Germinal center (tissue), 1 donor: Measurements from ENCODE around the gene MALL.
"Not testable (repeated sequence)": the region's sequence is repeated elsewhere in the genome, so short reads cannot be mapped to it uniquely, and the experiment has no call there.

Source experiments
- DNase-seq: peaks from one replicate; pipeline ENCODE4 v3.0.0; 2012; ENCODE audit warnings: mixed read lengths, low spot score

The MALL gene

DNA sequence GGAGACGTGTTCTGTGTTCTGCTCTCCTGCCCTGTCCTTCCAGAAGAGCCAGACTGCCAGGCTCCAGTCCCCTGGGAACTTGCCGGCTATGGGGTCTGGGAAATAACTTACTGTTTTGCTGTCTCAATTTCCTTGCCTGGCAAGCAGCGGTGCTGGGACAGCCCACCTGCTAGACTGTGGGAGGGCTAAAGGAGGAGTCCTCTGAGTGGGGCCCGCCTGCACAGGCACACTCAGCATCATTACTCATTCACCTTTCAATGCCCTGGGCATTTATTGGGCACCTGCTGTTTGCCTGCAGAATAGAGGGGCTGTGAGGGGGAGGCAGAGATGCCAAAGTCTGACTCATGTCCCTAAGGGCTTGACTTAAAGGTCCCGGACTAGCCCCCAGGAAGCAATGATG, 65.4 kb downstream of the MALL start:
- not testable (repeated sequence) for DNase-seq

DNA sequence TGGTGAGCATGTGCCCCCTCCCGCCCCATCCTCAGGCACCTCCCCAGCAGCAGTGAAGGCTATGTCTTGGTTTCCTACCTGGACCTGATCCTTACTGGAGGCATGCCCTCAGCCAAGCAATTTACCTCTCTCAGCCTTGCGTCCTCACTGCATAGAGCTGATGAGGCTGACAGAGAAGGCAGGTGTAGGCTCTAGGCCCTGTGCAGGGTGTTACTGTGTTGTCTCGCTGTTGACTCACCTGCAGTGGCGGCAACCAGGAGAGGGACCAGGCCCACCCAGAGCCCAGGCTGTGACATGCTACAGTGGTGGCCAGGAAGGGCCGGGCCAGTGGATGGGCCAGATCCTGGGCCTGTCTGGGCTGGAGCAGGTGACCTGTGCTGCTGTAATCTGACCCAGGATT, 65.9 kb downstream of the MALL start:
- not testable (repeated sequence) for DNase-seq

DNA sequence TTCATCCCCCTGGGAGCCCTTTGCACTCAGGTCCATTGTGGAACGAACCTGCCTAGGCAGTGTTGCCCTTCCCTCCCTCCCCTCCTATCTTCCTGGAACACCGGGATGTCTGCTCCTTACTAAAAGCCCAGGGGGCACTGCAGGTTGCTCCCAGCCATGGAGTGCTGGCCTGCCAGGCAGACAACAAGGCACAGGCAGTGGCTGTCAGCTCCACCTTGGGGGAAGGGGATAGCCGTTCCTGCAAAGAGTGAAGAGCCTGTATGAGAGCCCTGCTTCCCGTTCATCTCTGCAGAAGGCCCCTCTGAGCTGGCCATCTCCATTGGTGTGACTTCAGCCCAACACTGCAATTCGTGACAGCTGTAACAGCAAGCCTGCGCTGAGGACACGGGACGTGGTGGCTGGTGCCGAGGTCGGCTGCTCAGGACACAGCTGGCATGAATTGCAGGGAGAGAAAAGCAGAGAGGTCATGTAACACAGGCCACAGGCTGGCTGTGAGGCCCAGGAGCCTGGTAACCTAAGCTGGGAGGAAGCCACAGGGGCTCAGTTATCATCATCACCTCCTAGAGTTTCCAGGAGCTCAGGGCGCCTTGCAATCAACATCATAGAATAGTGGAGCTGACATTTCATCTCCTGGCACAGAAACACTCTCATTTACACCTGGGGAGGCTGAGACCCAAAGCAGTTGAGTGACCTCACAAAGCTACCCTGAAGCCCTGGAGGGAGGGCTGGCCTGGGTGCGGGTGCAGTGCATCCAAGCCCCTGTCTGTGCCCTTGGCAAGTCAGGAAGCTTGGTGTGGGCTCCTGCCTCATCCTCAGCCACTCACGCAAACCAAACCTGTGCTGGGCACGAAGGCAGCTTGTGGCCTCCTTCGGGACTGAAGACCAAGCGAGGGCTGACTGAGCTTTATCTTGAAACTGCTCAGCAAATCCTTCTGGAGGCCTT, 67.1 kb downstream of the MALL start:
- DNase-seq: not testable (repeated sequence)

DNA sequence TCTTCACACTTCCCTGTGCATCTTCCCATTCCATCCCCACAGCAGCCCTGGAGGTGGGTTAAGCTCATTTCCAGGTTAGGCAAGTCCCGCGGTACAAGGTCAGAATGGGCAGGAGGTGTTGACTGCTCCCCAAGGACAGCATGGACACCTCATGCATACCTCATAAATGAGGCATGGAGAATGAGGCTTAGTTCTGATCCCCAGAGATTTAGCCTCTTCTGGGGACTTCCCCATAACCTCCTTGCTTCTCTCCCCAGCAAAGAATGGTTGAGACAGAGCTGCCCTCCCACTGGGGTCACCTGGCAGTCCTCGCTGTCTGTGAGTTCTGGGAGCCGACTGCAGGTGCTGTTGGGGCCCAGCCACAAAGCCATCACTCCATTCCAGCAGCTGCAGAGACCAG, 68.4 kb downstream of the MALL start:
- not testable (repeated sequence) for DNase-seq

DNA sequence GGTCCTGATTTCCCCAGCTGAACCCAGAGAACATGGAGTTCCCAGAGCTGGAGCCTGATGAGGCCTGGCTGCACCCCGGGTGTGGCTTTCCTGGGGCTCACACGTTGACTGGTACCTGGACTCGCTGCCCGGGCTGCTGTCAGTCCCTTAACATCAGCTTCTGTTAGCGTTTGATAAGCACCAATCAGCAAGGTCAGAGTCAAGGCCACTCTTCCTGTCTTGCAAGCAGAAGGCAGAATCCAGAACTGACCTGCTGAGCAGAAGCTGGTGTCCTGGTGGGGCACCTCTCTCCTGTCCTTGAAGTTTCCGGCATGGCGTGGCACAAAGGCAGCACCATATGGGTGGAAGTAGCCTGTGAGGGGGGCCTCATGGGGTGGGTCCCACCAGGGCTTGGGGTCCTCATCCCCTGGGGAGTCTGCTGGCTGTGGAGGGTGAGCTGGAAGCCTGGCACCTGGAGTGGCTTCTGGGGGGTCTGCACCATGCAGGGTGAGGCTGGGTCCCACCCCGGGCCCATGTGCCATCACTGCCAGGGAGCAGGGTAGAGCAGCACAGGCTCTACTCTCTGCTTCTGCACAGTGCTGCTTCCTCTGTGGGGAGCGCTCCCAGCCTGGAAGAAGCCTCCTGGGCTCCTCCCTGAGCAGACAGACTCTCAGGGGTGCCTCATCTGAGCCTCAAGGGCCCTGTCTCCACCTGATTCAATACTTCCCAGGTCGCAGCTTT, 73.5 kb downstream of the MALL start:
- DNase-seq: not testable (repeated sequence)

DNA sequence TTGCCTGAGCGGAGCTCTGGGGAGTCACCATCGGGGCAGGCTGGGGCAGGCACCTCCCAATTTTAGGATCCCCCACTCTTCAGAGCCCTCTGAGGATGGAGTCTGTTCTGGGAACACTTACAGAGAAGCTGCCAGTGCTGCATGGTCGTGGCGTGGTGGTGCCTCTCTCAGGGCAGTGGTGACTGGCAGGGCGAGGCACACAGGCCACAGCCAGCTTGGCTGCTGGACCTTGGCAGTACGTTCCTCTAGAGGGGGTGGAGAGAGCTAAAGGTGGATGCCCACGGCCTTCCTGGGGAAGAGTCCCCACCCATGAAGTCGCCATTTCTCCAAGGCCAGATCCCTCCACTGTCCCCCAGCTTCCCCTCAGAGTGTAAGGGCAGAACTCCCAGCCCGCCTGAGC, 78.3 kb downstream of the MALL start:
- not testable (repeated sequence) for DNase-seq

DNA sequence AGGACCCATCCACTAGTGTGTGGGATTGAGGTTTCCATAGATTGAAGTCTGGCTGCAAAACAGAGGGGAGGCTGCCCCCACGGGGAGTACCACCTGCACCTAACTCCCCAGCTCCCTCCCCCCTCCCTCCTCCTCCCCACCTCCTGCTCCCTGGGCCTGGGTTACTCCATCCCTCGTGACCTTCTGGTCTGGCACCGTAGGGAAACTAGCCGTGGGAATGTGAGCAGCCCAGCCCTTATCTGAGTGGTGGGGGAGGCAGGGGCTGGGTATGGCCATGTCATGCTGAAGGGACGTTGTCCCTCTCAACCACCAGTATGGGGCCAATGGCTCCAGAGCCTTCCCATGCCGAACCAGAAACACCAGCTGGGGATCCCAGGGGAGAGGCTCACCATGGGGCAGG, 80.2 kb downstream of the MALL start:
- DNase-seq: not testable (repeated sequence)

DNA sequence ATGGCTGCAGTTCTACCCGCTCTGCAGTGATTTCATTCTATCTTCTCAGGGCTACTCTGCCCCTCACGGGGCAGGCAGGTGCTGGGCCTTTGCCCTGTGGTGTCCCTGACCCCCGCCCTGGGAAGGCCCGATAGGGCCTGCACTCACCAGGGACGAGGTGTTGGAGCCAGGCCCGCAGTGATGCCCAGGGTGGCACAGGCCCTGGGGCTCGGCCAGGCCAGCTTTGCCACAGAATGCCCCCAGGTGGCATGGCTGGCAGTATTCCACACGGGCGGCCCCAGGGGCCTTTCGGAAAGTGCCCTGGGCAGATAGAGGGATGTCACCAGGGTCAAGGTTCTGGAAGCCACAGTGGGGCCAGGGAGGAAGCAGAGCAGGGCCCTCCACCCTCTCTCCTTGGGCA, 80.7 kb downstream of the MALL start:
- DNase-seq: not testable (repeated sequence)
